ENCODE data around the gene PLXNA2.

Gene PLXNA2

DNA sequence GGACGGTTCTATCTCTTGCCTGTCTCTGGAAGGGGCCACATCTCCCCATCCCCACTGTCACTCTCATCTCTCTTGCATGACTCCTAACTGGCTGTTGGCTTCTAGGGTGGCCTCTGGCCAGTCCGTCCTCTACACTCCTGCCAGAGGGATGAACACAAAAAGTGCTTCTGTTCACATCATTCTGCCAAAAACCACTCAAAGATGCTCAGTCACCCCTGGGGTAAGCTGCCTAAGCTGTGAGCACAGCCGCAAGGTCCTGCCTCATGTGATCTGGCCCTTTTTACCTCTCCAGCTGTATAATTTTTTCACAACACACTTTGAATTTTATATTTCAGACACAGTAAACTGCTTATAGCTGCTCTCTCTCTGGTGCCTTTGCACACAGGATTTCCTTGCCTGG, 235.7 kb downstream of the PLXNA2 start:
- TF ChIP-seq, protein P1, sequence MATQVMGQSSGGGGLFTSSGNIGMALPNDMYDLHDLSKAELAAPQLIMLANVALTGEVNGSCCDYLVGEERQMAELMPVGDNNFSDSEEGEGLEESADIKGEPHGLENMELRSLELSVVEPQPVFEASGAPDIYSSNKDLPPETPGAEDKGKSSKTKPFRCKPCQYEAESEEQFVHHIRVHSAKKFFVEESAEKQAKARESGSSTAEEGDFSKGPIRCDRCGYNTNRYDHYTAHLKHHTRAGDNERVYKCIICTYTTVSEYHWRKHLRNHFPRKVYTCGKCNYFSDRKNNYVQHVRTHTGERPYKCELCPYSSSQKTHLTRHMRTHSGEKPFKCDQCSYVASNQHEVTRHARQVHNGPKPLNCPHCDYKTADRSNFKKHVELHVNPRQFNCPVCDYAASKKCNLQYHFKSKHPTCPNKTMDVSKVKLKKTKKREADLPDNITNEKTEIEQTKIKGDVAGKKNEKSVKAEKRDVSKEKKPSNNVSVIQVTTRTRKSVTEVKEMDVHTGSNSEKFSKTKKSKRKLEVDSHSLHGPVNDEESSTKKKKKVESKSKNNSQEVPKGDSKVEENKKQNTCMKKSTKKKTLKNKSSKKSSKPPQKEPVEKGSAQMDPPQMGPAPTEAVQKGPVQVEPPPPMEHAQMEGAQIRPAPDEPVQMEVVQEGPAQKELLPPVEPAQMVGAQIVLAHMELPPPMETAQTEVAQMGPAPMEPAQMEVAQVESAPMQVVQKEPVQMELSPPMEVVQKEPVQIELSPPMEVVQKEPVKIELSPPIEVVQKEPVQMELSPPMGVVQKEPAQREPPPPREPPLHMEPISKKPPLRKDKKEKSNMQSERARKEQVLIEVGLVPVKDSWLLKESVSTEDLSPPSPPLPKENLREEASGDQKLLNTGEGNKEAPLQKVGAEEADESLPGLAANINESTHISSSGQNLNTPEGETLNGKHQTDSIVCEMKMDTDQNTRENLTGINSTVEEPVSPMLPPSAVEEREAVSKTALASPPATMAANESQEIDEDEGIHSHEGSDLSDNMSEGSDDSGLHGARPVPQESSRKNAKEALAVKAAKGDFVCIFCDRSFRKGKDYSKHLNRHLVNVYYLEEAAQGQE (IDR thresholded peaks at IDR 0.05; ENCODE audit: insufficient read depth in 1 of 2, low read depth in 2 of 2, low read length in 2 of 2) = no peak
- TF ChIP-seq POLR2AphosphoS5 (IDR thresholded peaks at IDR 0.05; ENCODE audit: low read depth, low read length) (no peak), TAF1 (IDR thresholded peaks at IDR 0.05; ENCODE audit: borderline replicate concordance, insufficient read depth, low read length) (no peak), FOXP2 (optimal IDR thresholded peaks at IDR 0.05; ENCODE audit: borderline replicate concordance, extremely low read depth, extremely low read length, insufficient read depth) (no peak), SIN3A (IDR thresholded peaks at IDR 0.05; ENCODE audit: borderline replicate concordance, insufficient read depth, low read length) (no peak)

DNA sequence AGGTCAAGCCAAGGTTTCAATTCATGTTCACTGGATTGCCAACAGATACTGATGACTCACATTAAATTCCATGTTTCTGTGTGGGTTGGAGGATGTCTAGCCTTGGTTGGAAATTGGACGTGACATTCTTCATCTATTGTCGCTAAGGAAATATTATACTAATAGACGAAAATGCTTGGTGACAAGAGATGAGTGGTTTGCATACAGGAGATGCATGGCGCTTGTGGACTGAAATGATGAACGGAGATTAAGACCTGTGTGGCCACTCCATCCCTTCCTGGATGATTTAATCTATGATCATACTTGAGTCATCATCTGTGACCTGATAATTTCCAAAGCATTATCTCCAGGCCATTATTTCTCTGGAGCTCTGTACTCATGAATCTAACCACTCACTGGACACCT, 236.2 kb downstream of the PLXNA2 start:
- TF ChIP-seq, protein P1 (IDR thresholded peaks at IDR 0.05; ENCODE audit: insufficient read depth in 1 of 2, low read depth in 2 of 2, low read length in 2 of 2) = no peak
- TF ChIP-seq FOXP2 (optimal IDR thresholded peaks at IDR 0.05; ENCODE audit: borderline replicate concordance, extremely low read depth, extremely low read length, insufficient read depth) (no peak), TAF1 (IDR thresholded peaks at IDR 0.05; ENCODE audit: borderline replicate concordance, insufficient read depth, low read length) (no peak), SIN3A (IDR thresholded peaks at IDR 0.05; ENCODE audit: borderline replicate concordance, insufficient read depth, low read length) (no peak), POLR2AphosphoS5 (IDR thresholded peaks at IDR 0.05; ENCODE audit: low read depth, low read length) (no peak)

DNA sequence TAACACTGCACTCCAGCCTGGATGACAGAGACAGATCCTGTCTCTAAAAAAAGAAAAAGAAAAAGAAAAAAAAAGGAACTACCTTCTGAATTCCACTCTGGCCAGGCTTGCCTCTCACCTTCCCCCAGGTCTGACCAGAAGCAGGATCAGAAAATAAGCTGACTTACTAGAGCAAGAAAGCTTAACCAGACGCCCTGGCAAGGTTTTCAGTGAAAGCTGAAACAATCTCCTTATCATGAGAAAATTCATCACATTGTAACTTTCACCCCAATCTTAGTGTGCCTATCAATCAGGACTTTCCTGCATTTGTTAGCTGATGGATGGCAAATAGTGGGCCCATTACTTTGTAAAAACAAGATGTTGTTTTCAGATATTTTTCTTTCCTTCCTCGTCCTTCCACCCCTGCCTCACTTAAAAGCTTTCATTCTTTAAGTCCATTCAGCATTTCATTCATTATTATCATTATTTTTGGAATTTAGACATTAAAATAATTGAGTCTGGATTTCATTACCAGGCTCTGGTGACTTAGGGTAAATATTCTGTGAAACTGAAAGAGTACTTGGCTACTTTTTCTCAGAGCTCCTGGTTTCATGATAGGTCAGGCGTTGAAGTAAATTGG, 236.8 kb downstream of the PLXNA2 start:
- TF ChIP-seq POLR2AphosphoS5 (IDR thresholded peaks at IDR 0.05; ENCODE audit: low read depth, low read length) (no peak), FOXP2 (optimal IDR thresholded peaks at IDR 0.05; ENCODE audit: borderline replicate concordance, extremely low read depth, extremely low read length, insufficient read depth) (no peak), TAF1 (IDR thresholded peaks at IDR 0.05; ENCODE audit: borderline replicate concordance, insufficient read depth, low read length) (no peak), SIN3A (IDR thresholded peaks at IDR 0.05; ENCODE audit: borderline replicate concordance, insufficient read depth, low read length) (no peak)
- TF ChIP-seq, protein P1 (IDR thresholded peaks at IDR 0.05; ENCODE audit: insufficient read depth in 1 of 2, low read depth in 2 of 2, low read length in 2 of 2) = no peak

DNA sequence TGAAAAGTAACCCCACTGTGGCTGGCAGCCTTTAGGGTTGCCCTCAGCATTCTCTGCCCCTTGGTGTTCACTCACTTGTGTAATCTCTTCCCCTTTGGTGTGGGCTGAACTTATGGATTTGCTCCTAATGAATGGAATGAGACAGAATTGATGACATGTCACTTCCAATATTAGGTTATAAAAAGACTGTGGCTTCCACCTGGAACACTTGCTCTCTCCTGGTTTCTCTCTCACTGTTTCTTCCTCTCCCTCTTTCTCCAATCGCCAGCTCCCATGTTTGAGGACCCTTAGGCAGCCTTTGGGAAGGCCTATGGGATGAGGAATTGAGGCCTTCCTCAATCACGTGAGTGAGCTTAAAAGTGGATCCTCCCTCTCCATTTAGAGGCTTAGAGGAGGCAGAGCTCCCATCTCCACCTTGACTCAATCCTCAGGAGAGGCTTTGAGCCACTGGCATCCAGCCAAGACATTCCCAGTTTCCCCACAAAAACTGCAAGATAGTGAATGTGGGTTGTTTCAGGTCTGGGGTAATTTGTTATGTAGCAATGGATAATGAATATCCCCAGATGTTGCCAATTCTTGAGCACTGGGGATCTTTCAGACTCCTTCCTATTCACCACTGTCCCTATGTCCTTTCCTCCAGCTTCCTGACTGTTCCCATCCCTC, 237.8 kb downstream of the PLXNA2 start:
- TF ChIP-seq TAF1 (IDR thresholded peaks at IDR 0.05; ENCODE audit: borderline replicate concordance, insufficient read depth, low read length) (no peak), FOXP2 (optimal IDR thresholded peaks at IDR 0.05; ENCODE audit: borderline replicate concordance, extremely low read depth, extremely low read length, insufficient read depth) (no peak), SIN3A (IDR thresholded peaks at IDR 0.05; ENCODE audit: borderline replicate concordance, insufficient read depth, low read length) (no peak), POLR2AphosphoS5 (IDR thresholded peaks at IDR 0.05; ENCODE audit: low read depth, low read length) (no peak)
- TF ChIP-seq, protein P1 (IDR thresholded peaks at IDR 0.05; ENCODE audit: insufficient read depth in 1 of 2, low read depth in 2 of 2, low read length in 2 of 2) = no peak
